H1 (cell line): ENCODE measurements around the gene UGT2B17. TPM values are rescaled to one million over a fixed set of nuclear protein-coding genes. Genes with fewer than 3 reads are reported as not detected.

Experiments
- BCL11A ChIP-seq, 2 experiments: IDR thresholded peaks; one replicate each; pipeline ENCODE4 v1.6.1; 2011; ENCODE audit warnings: low read depth in 2 of 2, low read length in 2 of 2, mild to moderate bottlenecking in 2 of 2
- CHD7 ChIP-seq: fragments of 300-600 bp; sonication (generic); IDR thresholded peaks from 2 replicates; pipeline ENCODE4 v1.7.1; 2012; ENCODE audit warnings: low read length, moderate library complexity, mild to moderate bottlenecking, inconsistent platforms; ENCODE audit not compliant: insufficient replicate concordance
- GTF2F1 ChIP-seq: IDR thresholded peaks from 2 replicates; pipeline ENCODE4 v1.6.1; 2012; ENCODE audit warnings: low read depth, low read length, improper control_type of control experiment, borderline replicate concordance
- SP2 ChIP-seq: IDR thresholded peaks from 2 replicates; pipeline ENCODE4 v1.6.1; 2012; ENCODE audit warnings: mild to moderate bottlenecking, low read length, inconsistent platforms
- USF2 ChIP-seq: IDR thresholded peaks from 2 replicates; pipeline ENCODE4 v1.6.1; 2011; ENCODE audit warnings: low read length, improper control_type of control experiment
- polyA plus RNA-seq, 7 experiments: library from polyadenylated mRNA; depleted of rRNA in 3 of 7; stranded (reverse) in 5 of 7; unstranded in 2 of 7; fragments of >200 nt in 5 of 7; fragments of 200-250 nt in 2 of 7; gene quantifications; 1 replicate in 5 of 7; 2 replicates in 1 of 7; 4 replicates in 1 of 7; pipeline versions ENCODE4 v1.2.1 to v1.2.3, GENCODE V29; 2011 to 2013; ENCODE audit warnings: missing spikeins in 2 of 7, mixed read lengths in 2 of 7
- total RNA-seq: library from RNA; stranded (reverse); fragmentation: NEBNext Ultra II Directional; extraction: Animal tissue kit (Norgen Biotek cat#: 25700); gene quantifications from 2 replicates; pipeline ENCODE4 v1.2.1, GENCODE V29; 2021

UGT2B17 gene
- total and polyA plus RNA-seq, 2 of the 8 experiments (the other 6 are each of a cell fraction or from before 2014, with no cell fraction given): not detected

DNA sequence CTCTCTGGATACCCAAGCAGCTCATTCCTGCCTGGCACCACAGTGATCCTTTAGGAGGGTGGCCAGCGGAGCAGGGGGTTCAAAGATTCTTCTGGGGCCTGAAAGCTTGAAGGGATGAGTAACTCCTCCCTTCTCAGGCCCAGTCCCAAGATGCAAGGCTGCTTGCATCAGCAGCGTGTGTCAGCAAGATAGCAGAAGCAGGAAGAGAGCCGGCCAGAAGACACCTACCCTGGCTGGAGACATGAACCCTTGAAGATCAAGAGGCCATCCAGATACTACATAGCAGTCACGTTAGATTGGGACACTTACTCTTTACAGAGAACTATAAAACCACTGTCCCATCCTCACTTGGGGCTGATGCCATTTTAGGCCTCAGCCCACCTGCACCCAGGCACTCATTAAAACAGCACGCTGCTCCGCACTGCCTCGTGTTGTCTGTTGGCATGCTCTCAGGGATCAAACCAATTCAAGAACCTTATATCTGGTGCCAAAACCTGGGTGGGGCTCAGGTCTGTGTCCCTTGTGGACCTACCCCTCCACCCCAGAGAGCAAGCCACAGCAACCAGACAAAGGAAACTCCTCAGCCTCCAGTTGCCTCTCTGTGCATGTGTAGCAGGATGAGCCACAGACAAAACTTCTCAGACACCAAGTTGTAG, 6.5 kb downstream of the UGT2B17 start (continued):
- no peak for TF ChIP-seq GTF2F1
- TF ChIP-seq SP2: no peak
- TF ChIP-seq CHD7: no peak
- no peak for TF ChIP-seq BCL11A (IDR thresholded peaks at IDR 0.05; ENCODE audit: low read depth in 2 of 2, low read length in 2 of 2)
- TF ChIP-seq USF2: no peak
